AG04449 (cell line): ENCODE results near the gene DSEL.

Experiments
- CTCF ChIA-PET: fragments of 350-600 bp; formaldehyde crosslinking; extraction: SDS; loops from one replicate; lab custom pipeline; 2021; ENCODE audit warnings: antibody characterized with exemption; lab: Yijun Ruan, JAX
- POLR2A ChIA-PET: fragments of 400-600, 350-600 bp; formaldehyde crosslinking; extraction: SDS; loops from one replicate; lab custom pipeline; 2020; ENCODE audit warnings: antibody characterized with exemption, inconsistent platforms; lab: Yijun Ruan, JAX
- DNase-seq: peaks from one replicate; pipeline ENCODE4 v3.0.0-alpha.2; 2010; ENCODE audit warnings: low read depth, low spot score
- H3K4me3 ChIP-seq: 2 replicates; pipeline ENCODE4 v1.5.1; 2011; ENCODE audit warnings: low read depth, mild to moderate bottlenecking, control low read depth, low read length
- CTCF ChIP-seq: IDR thresholded peaks from one replicate; pipeline ENCODE4 v1.5.1; 2011; ENCODE audit warnings: mild to moderate bottlenecking, moderate library complexity, low read length, control low read depth, inconsistent platforms; ENCODE audit not compliant: insufficient read depth; ENCODE audit errors: missing control alignments

DSEL gene

GRCh38 chr18:67456711-67457110, 59.8 kb downstream of the DSEL start:
- POLR2A ChIA-PET = no interaction called here
- CTCF ChIA-PET = no interaction called here
- H3K4me3 ChIP-seq = no peak overlapping the region
- no peak for TF ChIP-seq CTCF
- no peak for DNase-seq
